SW480 (cell line): ENCODE data around the gene FAM229B.

Experiments
- DNase-seq: peaks from one replicate; pipeline ENCODE4 v3.0.0-alpha.2; 2016; ENCODE audit warnings: low spot score

Gene FAM229B

DNA sequence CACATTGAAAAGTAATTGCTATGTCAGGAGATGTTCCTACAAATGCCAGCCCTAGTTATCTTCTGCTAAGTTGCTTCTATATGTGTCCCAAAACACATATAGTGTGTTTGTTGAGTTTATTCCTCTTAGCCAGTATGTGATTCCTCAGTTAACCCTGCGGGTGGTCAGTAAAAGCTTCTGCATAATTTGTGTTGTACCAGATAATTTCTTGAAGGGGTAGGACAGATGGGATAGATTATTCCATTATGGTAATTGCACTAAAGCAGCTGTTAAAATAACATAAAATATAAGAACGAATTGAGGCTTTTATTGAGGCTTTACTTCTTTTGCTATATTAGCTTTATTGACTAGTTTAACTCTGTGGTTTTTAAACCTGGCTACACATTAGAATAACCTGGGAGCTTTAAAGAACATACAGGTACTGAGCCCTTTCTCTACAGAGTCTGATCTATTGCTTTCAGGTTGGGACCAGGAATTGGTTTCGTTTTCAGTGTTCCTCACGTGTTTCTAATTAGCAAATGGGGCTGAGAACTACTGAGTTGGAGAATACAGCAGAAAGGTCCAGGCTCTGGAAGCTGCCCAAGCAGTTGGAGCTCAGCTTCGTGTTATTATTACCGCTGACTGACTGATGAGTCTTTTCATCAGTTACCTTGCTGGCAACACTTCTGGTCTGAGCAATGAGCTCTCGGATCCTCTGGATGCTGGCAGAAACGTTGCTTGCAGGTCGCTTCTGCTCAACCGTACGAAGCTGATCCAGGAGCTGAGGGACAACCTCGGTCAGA lies 56.9 kb downstream of the FAM229B start:
- no peak for DNase-seq

DNA sequence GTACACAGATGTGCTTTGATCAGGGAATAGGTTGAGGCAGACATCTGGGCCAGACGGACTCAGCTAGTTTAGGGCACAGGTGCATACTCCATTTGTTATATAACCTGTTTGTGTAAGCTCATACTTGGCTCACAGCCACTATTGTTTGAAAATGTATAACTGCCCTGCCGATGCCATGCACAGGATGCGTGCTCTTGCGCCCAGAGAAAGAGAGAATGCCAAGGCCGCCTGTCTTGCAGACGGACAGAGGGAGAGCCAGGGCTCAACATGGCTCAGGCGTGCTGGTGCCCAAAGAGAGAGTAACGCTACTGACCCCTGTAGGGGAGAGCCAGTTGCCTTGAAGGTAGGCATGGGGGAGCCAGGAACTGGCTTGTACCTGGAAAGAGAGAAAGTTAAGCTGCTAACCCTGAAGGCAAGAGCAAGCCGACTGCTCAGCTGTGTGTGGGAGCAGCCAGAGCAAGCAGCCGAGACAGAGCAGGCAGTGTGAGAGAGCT lies 57.7 kb downstream of the FAM229B start:
- no peak for DNase-seq

DNA sequence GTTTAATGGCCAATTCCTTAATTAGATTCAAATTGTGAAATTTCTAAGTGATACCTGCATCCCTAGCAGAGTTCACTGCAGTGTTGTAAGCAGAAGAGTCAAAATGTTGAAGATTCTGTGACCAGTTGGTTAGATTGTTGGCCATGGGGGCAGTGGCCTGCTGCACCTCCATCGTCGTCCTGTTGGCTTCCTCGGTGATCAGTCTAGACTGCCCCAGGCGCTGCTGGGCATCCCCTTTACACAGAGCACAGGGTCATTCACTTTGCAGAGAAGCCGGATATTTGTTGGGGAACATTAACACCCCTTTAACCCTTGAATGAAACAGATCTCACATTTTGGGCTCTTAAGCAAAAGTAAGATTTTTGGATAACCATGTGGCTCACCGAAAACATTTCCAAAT lies 60.7 kb downstream of the FAM229B start:
- no peak for DNase-seq

DNA sequence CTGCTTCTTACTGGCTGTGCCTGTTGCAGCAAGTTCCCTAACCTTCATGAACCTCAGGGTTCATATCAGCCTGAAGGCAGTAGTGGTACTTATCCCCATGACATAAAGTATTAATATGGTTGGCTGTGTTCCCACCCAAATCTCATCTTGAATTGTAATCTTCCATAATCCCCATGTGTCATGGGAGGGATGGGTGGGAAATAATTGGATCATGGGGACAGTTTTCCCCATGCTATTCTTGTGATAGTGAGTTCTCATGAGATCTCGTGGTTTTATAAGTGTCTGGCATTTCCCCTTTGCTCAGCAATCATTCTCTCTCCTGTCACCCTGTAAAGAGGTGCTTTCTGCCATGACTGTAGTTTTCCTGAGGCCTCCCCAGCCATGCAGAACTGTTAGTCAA lies 61.8 kb downstream of the FAM229B start:
- DNase-seq = no peak

DNA sequence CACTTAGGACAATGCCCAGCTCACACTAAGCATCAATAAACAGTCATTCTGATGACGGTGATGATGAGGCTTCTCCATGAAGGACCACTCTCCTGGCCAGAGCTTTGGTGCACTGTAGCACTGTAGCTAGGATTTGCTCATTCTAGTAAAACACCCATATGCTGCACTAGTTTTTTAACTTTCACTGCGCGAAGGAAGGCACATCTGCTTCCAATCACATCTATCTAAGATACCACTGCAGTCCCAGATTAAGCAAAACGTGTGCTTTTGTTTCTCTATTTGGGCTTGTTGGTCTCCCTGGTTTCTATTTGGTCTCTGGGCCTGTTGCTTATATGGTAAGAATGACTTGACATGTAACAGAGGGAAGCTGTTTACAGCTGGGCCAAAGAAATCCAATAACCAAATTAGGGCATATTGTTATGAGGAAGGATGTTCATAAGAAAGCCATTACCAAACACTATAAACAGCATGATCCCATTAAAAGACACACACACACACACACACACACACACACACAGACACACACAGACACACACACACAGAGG lies 62.4 kb downstream of the FAM229B start:
- no peak for DNase-seq

DNA sequence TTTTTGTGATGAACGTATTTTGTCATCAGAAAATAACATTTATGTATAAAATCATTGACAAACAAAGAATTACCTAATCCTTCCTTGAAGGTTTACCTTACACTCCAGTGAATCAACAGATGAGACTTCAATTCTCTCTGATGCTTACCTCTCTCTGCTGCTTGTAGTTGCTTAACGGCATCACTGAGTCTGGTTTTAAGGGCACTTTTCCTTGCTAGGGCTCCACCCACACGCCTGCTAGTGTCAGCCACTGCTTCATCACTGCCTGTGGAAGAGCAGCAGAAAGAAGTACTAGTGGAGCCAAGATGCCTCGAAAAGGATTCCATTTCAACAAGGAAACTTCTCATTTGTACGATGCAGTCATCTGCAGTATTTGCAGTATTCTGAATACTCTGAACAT lies 63.0 kb downstream of the FAM229B start:
- DNase-seq = no peak
